NCI-H146 treated with DMSO at 0.1 percent for 48 hours (cell line): ENCODE results near the gene PPP1R9A.

Experiments
- DNase-seq: peaks from one replicate; lab custom pipeline; 2025; ENCODE audit not compliant: unreplicated experiment; lab: John Stamatoyannopoulos, UW

PPP1R9A gene

GRCh38 chr7:94907026-94907810, at the start of gene PPP1R9A:
TSS of gene PPP1R9A (plus strand) at chr7:94907594. CDS start at chr7:94910114, 2,520 bp downstream.
- DNase-seq = no peak

- no peak for DNase-seq
Observed at GRCh38 chr7:94871132-94871531, 36.3 kb upstream of the PPP1R9A start.

- DNase-seq = no peak
Observed at GRCh38 chr7:94873239-94873638, 34.2 kb upstream of the PPP1R9A start.

- DNase-seq = no peak
Observed at GRCh38 chr7:94874036-94874785, 33.2 kb upstream of the PPP1R9A start.

GRCh38 chr7:94875201-94875600, 32.2 kb upstream of the PPP1R9A start:
- no peak for DNase-seq

GRCh38 chr7:94877731-94878670, 29.4 kb upstream of the PPP1R9A start:
- no peak for DNase-seq

GRCh38 chr7:94882891-94883290, 24.5 kb upstream of the PPP1R9A start:
- DNase-seq = no peak

GRCh38 chr7:94883616-94884015, 23.8 kb upstream of the PPP1R9A start:
- no peak for DNase-seq

- DNase-seq = no peak
Observed at GRCh38 chr7:94888551-94888950, 18.8 kb upstream of the PPP1R9A start.

- no peak for DNase-seq
Observed at GRCh38 chr7:94888995-94889523, 18.3 kb upstream of the PPP1R9A start.

- DNase-seq = no peak
Observed at GRCh38 chr7:94890216-94890615, 17.2 kb upstream of the PPP1R9A start.

GRCh38 chr7:94893661-94894060, 13.7 kb upstream of the PPP1R9A start:
- DNase-seq = no peak

- DNase-seq = no peak
Observed at GRCh38 chr7:94897541-94897940, 9.9 kb upstream of the PPP1R9A start.

GRCh38 chr7:94898340-94898739, 9.1 kb upstream of the PPP1R9A start:
- DNase-seq = no peak

GRCh38 chr7:94901981-94902380, 5.4 kb upstream of the PPP1R9A start:
- DNase-seq = no peak

GRCh38 chr7:94903971-94904370, 3.4 kb upstream of the PPP1R9A start:
- no peak for DNase-seq

GRCh38 chr7:94904982-94905381, 2.4 kb upstream of the PPP1R9A start:
- DNase-seq = no peak

- no peak for DNase-seq
Observed at GRCh38 chr7:94906065-94906851, 1.1 kb upstream of the PPP1R9A start.

GRCh38 chr7:94907811-94908322, 473 bp downstream of the PPP1R9A start:
- no peak for DNase-seq
